Tibial artery (tissue), 4 donors: ENCODE results near the gene NSUN5.
"Not testable (repeated sequence)": the region's sequence is repeated elsewhere in the genome, so short reads cannot be mapped to it uniquely, and the experiment has no call there.

ENCODE experiments used
- DNase-seq, 2 donors: peaks; one replicate each; pipeline ENCODE4 v3.0.0-alpha.2; 2019
- H3K27ac ChIP-seq, 2 donors: fragments of 200-600 bp; sonication (generic) in 1 of 2; 1 replicate in 1 of 2; 2 replicates in 1 of 2; pipeline ENCODE4 v1.5.1; 2018 to 2019; ENCODE audit warnings: mild to moderate bottlenecking in 1 of 2
- H3K27me3 ChIP-seq, 2 donors: fragments of 200-600 bp; sonication (generic) in 1 of 2; one replicate each; pipeline versions ENCODE4 v1.5.1 to v1.6.0; 2016 to 2019
- H3K36me3 ChIP-seq, 3 donors: fragments of 200-600 bp; sonication (generic) in 2 of 3; one replicate each; pipeline ENCODE4 v1.5.1; 2016 to 2019; ENCODE audit warnings: mild to moderate bottlenecking in 2 of 3
- H3K4me1 ChIP-seq, 4 donors: fragments of 200-600 bp; sonication (generic) in 2 of 4; 1 replicate in 3 of 4; 2 replicates in 1 of 4; pipeline ENCODE4 v1.5.1; 2016 to 2019
- H3K4me3 ChIP-seq, 2 donors: fragments of 200-600 bp; sonication (generic) in 1 of 2; 1 replicate in 1 of 2; 2 replicates in 1 of 2; pipeline ENCODE4 v1.5.1; 2018 to 2019; ENCODE audit warnings: mild to moderate bottlenecking in 2 of 2
- H3K9me3 ChIP-seq, 3 donors: fragments of 200-600 bp; sonication (generic) in 1 of 3; one replicate each; pipeline ENCODE4 v1.5.1; 2016 to 2019
- intact Hi-C: fragments of 100-400 bp; cut with DNase I; formaldehyde crosslinking; loops from one replicate; pipeline ENCODE4 v1.15.0; 2023; ENCODE audit warnings: low total_unique reads
- TF ChIP-seq, protein P1 (sequence below), 2 experiments: fragments of 200-600 bp in 1 of 2; fragments of 450-650 bp in 1 of 2; IDR thresholded peaks; one replicate each; pipeline ENCODE4 v1.5.1; 2017 to 2019; ENCODE audit warnings: antibody characterized with exemption in 2 of 2, mild to moderate bottlenecking in 1 of 2, moderate library complexity in 1 of 2

NSUN5 gene

DNA sequence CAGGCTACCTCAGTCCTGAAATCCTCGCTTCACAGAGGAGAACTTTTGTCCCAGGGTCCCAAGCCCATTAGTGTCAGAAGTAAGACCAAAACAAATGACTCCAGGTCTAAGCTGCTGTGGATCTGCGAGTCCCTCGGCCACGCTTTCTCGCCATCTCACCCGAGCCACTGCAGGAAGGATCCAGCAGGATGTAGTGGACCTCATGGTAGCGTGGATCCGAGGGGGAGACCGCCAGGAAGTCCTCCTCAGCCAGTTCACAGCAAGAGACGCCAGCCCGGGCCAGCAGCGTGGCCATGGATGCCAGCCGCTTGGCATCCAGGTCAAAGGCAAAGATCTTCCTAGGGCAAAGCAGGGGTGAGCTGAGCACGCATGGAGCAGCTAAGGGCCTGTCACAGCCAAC, 4.6 kb downstream of the NSUN5 start:
- DNase-seq = peak in 1 of 2 donors; percentile 49
- Histone ChIP-seq H3K4me3 (no peak overlapping the region), H3K36me3 (peaks cover 23 to 49% (median 23%) of the 10 kb centered on the region in 3 donors), H3K27ac (no peak overlapping the region), H3K27me3 (no peaks in the 10 kb centered on the region), H3K9me3 (no peaks in the 10 kb centered on the region), H3K4me1 (peaks cover 0 to 13% (median 7%) of the 10 kb centered on the region in 4 donors)
- intact Hi-C loops = no loop called here
- TF ChIP-seq, protein P1, sequence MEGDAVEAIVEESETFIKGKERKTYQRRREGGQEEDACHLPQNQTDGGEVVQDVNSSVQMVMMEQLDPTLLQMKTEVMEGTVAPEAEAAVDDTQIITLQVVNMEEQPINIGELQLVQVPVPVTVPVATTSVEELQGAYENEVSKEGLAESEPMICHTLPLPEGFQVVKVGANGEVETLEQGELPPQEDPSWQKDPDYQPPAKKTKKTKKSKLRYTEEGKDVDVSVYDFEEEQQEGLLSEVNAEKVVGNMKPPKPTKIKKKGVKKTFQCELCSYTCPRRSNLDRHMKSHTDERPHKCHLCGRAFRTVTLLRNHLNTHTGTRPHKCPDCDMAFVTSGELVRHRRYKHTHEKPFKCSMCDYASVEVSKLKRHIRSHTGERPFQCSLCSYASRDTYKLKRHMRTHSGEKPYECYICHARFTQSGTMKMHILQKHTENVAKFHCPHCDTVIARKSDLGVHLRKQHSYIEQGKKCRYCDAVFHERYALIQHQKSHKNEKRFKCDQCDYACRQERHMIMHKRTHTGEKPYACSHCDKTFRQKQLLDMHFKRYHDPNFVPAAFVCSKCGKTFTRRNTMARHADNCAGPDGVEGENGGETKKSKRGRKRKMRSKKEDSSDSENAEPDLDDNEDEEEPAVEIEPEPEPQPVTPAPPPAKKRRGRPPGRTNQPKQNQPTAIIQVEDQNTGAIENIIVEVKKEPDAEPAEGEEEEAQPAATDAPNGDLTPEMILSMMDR (IDR thresholded peaks at IDR 0.05) = no peak

DNA sequence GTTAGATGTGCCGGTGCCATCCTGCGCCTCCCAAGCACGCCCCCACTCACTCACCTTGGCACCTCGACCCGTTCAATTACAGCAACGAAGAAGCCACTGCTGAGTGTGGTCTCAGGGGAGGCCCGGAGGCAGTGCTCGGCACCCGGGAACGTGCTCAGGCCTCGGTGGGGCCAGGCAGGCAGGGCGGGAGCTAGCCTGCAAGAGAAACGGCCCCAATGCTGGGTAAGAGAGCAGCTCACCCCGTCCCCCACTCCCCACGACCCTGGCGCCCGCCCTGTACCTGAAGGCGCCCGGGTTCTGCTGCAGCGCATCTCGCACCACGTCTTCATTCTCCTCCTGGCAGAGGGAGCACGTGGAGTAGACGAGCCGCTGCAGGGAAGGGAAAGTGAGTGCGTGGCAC, 5.1 kb downstream of the NSUN5 start:
- intact Hi-C loops = no loop called here
- Histone ChIP-seq H3K27ac (no peak overlapping the region), H3K4me3 (no peak overlapping the region), H3K36me3 (peaks cover 23 to 49% (median 23%) of the 10 kb centered on the region in 3 donors), H3K27me3 (no peaks in the 10 kb centered on the region), H3K4me1 (peaks cover 0 to 11% (median 6%) of the 10 kb centered on the region in 4 donors), H3K9me3 (no peaks in the 10 kb centered on the region)
- DNase-seq = peak in 1 of 2 donors; percentile 52
- TF ChIP-seq, protein P1 (IDR thresholded peaks at IDR 0.05) = no peak

DNA sequence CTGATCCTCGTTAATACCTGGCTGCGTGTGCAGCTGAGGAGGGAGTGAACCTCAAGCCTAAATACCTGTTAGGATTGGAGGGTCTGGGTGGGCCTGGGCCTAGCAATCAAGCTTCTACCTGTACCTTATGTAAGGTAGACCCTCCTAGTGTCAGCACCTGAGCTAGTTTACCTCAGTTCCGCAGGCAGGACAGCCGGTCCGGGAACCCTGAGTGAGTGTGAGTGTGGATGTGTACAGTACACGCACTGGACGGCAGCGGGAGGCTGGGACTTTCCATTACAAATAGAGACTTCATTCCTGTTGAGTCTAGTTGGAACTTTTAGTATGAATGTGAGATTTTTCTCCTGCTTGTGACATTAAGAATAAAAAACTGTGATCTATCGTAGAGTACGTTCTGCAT, 5.8 kb downstream of the NSUN5 start:
- H3K27ac ChIP-seq, H3K4me3 ChIP-seq, intact Hi-C loops, H3K9me3 ChIP-seq, H3K27me3 ChIP-seq, H3K4me1 ChIP-seq: not testable (repeated sequence)
- peak in 1 of 2 donors; percentile 21 for DNase-seq
- H3K36me3 ChIP-seq = peaks cover 23 to 49% (median 23%) of the 10 kb centered on the region in 3 donors

DNA sequence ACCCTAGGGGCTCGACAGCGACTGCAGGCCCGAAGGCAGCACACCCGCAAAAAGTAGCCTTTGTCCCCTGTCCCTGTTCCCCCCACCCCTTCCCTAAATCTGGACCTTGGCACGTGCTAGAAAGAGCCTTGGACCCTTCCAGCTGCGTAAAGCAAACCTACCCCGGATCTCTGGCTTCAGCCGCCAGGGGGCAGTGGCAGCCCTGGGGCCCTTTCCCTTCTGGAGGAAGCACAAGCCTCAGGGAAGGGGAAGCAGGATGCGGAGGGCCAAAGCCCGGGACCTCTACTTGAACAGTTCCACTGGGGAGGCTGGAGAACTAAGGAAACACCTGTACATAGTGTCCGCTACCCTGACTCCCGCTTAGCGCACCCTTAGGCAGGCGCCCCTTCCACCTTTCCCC, 7.5 kb downstream of the NSUN5 start:
- intact Hi-C loops = not testable (repeated sequence)

DNA sequence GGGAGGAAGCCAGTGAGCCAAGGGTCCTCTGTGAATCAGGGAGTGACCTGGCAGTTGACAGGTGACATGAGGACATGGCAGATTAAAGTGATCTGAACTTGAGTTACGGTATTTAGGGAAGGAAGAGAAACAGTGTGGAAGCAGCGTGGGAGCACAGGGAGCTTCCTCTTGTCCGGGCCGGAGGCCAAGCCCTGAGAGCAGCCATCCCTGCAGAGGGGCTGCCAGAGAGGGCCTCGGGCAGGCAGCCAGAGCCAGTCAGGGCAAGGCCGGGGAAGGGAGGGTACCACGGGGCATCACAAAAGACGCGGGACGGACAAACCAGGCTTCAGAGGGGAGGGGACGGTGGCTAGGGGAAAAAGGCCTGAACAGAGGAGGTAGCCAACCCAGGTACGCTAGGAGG, 8.8 kb downstream of the NSUN5 start:
- H3K4me1 ChIP-seq, H3K9me3 ChIP-seq, H3K27me3 ChIP-seq, H3K4me3 ChIP-seq, intact Hi-C loops, H3K27ac ChIP-seq: not testable (repeated sequence)
- peaks cover 18 to 22% (median 18%) of the 10 kb centered on the region in 3 donors for H3K36me3 ChIP-seq
- DNase-seq = peak in 1 of 2 donors; percentile 50

More for the DNA sequence above, 7.5 kb downstream of the NSUN5 start:
- H3K27ac ChIP-seq, H3K27me3 ChIP-seq, DNase-seq, H3K4me3 ChIP-seq, H3K4me1 ChIP-seq, H3K9me3 ChIP-seq: not testable (repeated sequence)
- peaks cover 23 to 34% (median 23%) of the 10 kb centered on the region in 3 donors for H3K36me3 ChIP-seq

DNA sequence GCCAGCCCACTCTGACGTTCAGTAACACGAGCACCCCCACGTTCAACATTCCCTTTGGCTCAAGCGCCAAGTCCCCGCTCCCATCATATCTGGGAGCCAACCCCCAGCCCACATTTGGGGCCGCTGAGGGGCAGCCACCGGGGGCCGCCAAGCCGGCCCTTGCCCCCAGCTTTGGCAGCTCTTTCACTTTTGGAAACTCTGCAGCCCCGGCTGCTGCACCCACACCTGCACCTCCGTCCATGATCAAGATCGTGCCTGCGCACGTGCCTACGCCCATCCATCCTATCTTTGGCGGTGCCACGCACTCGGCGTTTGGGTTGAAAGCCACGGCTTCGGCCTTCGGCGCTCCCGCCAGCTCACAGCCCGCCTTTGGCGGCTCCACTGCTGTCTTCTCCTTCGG, 10.9 kb downstream of the NSUN5 start:
- DNase-seq, H3K27me3 ChIP-seq, H3K4me1 ChIP-seq, H3K9me3 ChIP-seq, H3K36me3 ChIP-seq, H3K27ac ChIP-seq, intact Hi-C loops, H3K4me3 ChIP-seq: not testable (repeated sequence)

DNA sequence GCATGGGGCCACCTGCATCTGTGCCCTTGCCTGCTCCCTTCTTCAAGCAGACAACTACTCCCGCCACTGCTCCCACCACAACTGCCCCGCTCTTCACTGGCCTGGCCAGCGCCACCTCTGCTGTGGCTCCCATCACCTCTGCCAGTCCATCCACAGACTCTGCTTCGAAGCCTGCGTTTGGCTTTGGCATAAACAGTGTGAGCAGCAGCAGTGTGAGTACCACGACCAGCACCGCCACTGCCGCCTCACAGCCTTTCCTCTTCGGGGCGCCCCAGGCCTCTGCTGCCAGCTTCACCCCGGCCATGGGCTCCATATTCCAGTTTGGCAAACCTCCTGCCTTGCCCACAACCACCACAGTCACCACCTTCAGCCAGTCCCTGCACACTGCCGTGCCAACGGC, 11.4 kb downstream of the NSUN5 start:
- H3K27me3 ChIP-seq, intact Hi-C loops: not testable (repeated sequence)

DNA sequence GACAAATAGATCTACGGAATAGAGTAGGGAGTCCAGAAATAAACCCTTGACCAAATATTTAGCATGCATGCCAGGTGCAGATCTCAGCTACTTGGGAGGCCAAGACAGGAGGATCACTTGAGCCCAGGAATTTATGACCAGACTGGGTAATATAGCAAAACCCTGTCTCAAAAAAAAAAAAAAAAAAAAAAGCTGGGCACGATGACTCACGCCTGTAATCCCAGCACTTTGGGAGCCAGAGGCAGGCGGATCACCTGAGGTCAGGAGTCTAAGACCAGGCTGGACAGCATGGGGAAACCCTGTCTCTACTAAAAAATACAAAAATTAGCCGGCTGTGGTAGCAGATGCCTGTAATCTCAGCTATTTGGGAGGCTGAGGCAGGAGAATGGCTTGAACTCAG, 31.4 kb downstream of the NSUN5 start:
- H3K9me3 ChIP-seq, H3K4me1 ChIP-seq, intact Hi-C loops, DNase-seq, H3K27ac ChIP-seq, H3K27me3 ChIP-seq, H3K36me3 ChIP-seq, H3K4me3 ChIP-seq: not testable (repeated sequence)

More for the DNA sequence above, 11.4 kb downstream of the NSUN5 start:
- not testable (repeated sequence) for DNase-seq, H3K36me3 ChIP-seq, H3K4me3 ChIP-seq, H3K4me1 ChIP-seq, H3K9me3 ChIP-seq, H3K27ac ChIP-seq

DNA sequence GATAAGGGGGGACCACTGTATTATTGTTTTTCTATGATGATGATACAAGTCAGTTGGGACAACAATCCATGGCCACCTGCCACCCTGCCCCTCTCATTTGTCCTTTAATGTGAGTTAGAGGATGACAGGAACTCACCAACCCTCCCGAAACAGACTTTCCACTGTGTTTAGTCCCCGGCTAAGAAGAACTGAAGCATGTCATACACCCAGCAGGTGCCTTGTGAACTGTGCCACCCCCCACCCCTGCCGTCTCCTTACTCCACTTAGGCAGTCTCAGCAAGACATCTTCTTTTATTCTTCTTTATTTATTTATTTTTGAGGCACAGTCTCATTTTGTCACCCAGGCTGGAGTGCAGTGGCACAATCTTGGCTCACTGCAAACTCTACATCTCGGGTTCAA, 40.8 kb downstream of the NSUN5 start:
- H3K9me3 ChIP-seq, H3K4me3 ChIP-seq, H3K36me3 ChIP-seq, H3K27ac ChIP-seq, H3K27me3 ChIP-seq, intact Hi-C loops, H3K4me1 ChIP-seq, DNase-seq: not testable (repeated sequence)

DNA sequence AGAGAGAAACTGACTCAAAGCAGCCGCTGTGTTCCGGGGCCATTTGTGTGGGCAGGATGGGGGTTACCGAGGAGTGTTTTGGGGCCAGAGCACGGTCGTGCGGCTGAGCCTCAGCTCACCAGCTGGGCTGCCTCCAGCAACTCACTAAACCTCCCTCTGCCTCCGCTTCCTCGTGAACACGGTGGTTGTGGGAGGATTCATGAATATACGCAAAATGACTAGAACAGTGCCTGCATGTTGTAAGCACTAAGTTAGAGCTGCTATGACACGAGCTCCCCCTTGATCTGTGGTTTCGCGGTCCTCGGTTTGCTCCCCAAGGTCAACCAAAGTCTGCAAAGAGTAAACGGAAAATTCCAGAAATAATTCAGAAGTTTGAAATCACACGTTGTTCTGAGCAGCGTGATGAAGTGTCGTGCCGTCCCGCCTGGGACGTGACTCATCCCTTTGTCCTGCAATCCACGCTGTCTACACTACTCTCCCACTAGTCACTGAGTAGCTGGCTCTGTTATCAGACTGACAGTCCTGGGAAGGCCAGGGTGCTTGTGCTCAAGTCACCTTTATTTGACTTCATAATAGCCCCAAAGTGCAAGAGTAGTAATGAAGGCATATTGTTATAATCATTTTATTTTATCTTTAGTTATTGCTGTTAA, 41.8 kb downstream of the NSUN5 start:
- H3K36me3 ChIP-seq, H3K9me3 ChIP-seq, intact Hi-C loops, H3K27ac ChIP-seq, H3K4me1 ChIP-seq, DNase-seq, H3K4me3 ChIP-seq, H3K27me3 ChIP-seq: not testable (repeated sequence)

DNA sequence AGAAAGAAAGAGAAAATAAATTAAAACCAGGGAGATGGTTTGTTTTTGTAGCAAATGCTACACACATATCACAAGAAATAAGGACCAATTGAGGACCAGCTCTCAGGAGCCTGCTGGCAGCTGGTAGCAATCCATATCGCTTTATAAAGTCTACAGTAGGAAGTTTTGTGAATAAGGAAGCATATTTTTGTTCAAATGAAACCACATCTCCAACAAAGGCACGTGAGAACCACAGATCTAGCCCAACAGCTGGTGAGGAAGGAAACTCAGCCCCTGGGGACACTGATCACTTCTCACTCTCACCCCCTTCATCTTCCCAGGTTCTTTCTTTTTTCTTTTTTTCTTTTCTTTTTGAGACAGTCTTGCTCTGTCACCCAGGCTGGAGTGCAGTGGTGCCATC, 46.2 kb downstream of the NSUN5 start:
- H3K27me3 ChIP-seq, DNase-seq, H3K4me1 ChIP-seq, H3K4me3 ChIP-seq, H3K27ac ChIP-seq, H3K9me3 ChIP-seq, intact Hi-C loops, H3K36me3 ChIP-seq: not testable (repeated sequence)
